Activated CD8-positive, alpha-beta memory T cell treated with anti-CD3 and anti-CD28 coated beads for 48 hours (primary cell): ENCODE measurements around the gene DLL4.

Experiments used
- DNase-seq, 3 experiments: peaks; one replicate each; pipeline ENCODE4 v3.0.0-alpha.2; 2020; ENCODE audit warnings: low read depth in 2 of 3, low spot score in 2 of 3

DLL4 gene

DNA sequence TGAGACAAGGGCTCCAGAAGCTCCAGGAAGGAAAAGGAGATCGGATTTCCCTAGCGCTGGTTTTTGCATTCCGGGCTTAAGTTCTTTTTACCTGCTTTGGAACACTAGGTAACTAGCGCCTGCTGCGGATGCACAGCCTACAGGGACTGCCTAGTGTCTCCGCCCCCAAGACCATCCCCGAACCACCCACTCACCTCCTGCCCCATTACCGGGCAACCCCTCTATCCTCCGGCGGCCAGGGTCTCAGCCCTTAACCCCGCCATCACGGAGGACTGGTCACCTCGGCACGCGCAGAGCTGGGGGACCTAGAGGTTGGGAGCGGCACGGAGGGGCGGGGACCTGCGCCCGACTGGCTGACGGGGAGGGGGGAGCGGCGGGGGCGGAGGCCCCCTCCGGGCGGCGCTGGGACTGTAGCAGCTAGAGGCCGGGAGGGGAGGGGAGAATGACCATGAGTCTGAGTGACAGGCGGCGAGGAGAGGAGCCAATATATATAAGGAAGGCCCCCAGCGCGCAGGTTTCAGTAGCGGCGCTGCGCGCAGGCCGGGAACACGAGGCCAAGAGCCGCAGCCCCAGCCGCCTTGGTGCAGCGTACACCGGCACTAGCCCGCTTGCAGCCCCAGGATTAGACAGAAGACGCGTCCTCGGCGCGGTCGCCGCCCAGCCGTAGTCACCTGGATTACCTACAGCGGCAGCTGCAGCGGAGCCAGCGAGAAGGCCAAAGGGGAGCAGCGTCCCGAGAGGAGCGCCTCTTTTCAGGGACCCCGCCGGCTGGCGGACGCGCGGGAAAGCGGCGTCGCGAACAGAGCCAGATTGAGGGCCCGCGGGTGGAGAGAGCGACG is at the start of gene DLL4:
Gene DLL4 (plus strand): TSS at position 520 of the 839 bp plus-strand sequence. CDS start 329 bp downstream, outside the sequence.
- DNase-seq, result no peak

- no peak for DNase-seq
Measured at GRCh38 chr15:40879609-40880008, 49.5 kb upstream of the DLL4 start.

DNA sequence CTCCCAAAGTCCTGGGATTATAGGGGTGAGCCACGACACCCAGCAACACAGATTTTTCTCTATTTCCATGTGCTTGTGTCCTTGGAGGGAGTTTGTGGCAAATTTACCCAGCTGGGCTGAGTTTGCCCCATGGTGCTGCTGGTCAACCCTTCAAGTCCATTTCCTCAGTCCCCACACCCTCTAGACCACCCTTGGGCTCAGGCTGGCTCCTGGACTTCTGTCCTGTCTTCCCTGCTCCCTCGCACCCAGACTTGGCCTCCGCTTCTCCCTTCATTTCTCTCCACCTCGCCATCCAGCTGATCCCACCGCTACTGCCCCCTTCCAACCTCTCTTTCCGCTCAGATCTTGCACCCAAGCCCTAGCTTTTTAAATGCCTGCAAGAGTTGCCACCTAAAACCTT is 47.8 kb upstream of the DLL4 start:
- no peak for DNase-seq

DNA sequence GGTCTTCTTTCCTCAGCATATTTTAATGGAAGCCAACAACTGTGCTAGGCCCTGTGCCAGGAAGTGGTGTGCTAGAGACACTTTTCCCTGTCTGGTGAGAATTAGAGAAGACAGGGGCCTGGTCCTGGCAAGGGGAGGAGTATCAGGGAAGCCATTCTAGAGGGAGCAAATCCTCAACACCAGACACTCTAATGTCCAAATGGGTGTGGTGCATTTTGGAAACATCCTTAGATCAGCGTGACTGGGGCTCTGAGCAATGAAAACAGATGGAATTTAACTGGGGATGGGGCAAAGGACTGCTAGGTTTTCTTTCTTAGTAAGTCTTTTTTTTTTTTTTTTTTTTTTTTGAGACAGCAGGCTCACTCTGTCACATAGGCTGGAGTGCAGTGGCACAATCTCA is 42.6 kb upstream of the DLL4 start:
- DNase-seq, result no peak

DNA sequence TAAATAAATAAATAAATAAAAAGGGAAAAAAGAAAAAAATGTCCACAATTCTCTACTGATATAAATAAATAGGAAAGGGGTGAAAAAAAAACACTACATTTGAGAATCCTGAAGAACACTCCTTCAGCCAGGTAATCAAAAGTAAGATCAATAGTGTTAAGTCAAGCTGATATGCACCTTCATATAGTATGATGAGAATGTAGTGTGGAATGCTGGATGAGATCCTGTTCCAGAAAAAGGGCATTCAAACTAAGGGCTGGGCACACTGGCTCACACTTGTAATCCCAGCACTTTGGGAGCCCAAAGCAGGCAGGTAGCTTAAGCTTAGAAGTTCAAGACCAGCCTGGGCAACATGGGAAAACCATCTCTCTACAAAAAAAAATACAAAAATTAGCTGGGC is 40.0 kb upstream of the DLL4 start:
- no peak for DNase-seq

DNA sequence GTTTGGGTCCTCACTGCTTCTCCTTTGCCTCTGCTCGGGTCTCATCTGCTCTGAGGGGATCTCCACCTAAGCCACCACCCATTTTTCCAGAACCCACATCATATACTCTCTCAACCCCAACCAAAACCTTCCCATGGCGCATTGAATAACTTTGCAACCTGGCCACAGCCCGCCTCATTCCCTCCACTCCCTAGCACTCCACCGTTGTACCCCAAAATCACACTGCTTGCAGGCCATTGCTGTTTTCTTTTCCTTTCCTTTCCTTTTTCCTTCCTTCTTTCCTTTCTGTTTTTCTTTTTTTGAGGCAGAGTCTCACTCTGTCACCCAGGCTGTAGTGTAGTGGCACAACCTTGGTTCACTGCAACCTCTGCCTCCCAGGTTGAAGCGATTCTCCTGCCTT is 38.0 kb upstream of the DLL4 start:
- no peak for DNase-seq

GRCh38 chr15:40891810-40892446 is 37.2 kb upstream of the DLL4 start:
- DNase-seq, result no peak

DNA sequence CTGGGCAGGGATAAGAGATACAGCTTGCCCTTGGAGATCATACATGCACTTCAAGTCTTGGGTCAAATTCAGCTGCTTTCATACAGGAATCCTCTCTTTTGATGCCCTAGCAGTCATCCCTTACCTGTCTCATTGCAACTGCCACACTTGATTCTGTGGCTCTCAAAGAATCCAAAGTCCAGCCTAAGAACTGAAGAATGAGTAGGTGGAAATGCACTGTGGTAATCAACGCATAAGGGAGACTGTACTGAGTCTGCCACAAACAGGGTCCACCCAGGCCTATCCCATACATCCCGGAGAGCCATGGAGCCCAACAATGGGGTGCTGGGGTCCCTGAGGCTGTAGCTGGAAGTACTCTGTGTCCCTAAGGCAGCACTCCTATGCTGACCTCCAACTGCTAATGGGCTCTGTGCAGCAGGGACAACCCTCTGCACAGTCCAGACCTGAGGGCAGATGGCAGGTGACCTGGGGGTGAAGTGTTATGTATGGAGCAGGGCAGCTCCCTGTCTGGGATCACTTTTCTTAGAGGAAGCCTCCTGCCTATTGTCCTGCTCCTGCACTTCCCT is 36.6 kb upstream of the DLL4 start:
- no peak for DNase-seq

- no peak for DNase-seq
Measured at GRCh38 chr15:40893019-40893670, 36.0 kb upstream of the DLL4 start.

- DNase-seq, result peak; percentile 95 to 100 (median 99)
Measured at GRCh38 chr15:40893733-40894680, 35.1 kb upstream of the DLL4 start, which contains the start of gene VPS18. TSS of gene VPS18 (plus strand) at chr15:40894450. CDS start at chr15:40894769, 319 bp downstream.

- DNase-seq, result peak in 2 of 3 experiments; percentile 23 to 35
Measured at GRCh38 chr15:40894681-40895448, 34.3 kb upstream of the DLL4 start.

- no peak for DNase-seq
Measured at GRCh38 chr15:40899536-40900207, 29.5 kb upstream of the DLL4 start.

- no peak for DNase-seq
Measured at GRCh38 chr15:40900256-40901052, 28.7 kb upstream of the DLL4 start.

DNA sequence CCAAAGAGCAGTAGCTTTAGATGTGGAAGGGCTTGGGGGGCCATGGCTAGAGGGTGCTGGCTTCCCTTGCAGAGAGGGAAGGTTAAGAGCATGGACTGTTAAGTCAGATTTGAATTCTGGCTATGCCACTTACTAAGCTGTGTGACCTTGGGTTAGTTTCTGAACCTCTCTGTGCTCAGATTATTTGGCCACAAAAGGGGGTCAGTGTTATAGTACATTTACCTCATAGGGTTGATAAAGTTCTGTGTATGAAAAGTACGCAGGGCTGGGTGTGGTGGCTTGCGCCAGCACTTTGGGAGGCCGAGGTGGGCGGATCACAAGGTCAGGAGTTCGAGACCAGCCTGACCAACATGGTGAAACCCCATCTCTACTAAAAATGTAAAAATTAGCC is 28.1 kb upstream of the DLL4 start:
- DNase-seq, result no peak

GRCh38 chr15:40902605-40903561 is 26.3 kb upstream of the DLL4 start:
- no peak for DNase-seq

GRCh38 chr15:40904552-40905201 is 24.5 kb upstream of the DLL4 start:
- DNase-seq, result no peak
